GM21367 (cell line): ENCODE measurements around the gene SLC11A2.
"Not testable (repeated sequence)": the region's sequence is repeated elsewhere in the genome, so short reads cannot be mapped to it uniquely, and the experiment has no call there.

Experiments used
- ATAC-seq: cut with Tn5 transposase; IDR thresholded peaks from one replicate; pipeline ENCODE4 v1.9.1; 2021; ENCODE audit not compliant: unreplicated experiment

SLC11A2 gene

GRCh38 chr12:50951112-50951511 lies 75.1 kb downstream of the SLC11A2 start:
- no peak for ATAC-seq

GRCh38 chr12:50949801-50950302 lies 76.3 kb downstream of the SLC11A2 start:
- no peak for ATAC-seq

GRCh38 chr12:50948798-50949197 lies 77.4 kb downstream of the SLC11A2 start:
- no peak for ATAC-seq

- no peak for ATAC-seq
These were observed 78.1 kb downstream of the SLC11A2 start for GRCh38 chr12:50947933-50948626.

DNA sequence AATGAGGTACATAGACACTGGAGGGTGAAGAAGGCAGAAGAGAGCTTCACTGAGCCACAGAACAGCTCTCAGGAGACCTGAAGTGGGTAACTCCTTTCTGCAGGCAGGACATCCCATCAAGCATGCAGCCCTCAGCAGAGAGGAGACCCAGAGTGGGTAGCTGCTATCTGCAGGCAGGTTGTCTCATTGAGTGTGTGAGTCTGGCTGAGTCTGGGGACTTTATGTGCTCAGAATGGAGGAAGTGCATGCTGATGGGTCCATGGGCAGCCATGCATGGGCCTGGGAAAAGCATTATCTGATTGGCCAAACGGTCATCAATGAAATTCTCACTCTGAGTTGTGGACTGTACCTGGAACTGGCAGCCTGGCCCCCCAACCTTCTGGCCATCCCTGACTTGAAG lies 88.5 kb downstream of the SLC11A2 start:
- ATAC-seq: no peak

DNA sequence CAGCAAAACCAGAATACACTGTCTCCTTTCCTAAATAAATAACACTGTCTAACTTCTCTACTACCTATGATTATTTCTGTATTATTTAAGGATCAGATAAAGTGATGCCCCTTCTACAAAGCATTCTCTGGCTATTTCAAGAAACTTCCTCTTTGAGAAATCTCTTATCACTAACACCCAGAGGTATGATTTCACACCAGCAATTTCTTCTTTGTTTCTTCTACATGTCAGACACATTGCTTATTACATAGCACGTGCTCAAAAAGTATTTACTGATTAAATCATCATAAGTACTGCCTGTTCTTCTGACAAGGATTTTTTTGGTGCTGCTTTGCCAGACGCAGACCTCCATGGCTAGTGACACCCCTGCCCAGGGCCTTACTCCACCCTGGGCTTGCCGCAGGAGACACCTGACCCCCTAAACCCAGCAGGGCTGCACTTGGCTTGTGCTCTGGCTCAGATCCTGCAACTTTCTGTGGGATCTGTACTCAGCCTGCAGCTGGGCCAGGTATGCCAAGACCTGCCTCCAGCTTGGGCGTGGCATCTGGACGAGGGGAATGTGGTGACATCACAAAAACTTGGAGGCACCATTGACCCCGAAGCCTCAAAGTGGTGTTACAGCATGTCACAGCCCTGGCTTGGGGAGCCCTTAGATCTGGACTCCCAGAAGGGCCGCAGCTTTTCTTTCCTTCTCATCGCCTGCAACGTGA lies 89.2 kb downstream of the SLC11A2 start:
- no peak for ATAC-seq

DNA sequence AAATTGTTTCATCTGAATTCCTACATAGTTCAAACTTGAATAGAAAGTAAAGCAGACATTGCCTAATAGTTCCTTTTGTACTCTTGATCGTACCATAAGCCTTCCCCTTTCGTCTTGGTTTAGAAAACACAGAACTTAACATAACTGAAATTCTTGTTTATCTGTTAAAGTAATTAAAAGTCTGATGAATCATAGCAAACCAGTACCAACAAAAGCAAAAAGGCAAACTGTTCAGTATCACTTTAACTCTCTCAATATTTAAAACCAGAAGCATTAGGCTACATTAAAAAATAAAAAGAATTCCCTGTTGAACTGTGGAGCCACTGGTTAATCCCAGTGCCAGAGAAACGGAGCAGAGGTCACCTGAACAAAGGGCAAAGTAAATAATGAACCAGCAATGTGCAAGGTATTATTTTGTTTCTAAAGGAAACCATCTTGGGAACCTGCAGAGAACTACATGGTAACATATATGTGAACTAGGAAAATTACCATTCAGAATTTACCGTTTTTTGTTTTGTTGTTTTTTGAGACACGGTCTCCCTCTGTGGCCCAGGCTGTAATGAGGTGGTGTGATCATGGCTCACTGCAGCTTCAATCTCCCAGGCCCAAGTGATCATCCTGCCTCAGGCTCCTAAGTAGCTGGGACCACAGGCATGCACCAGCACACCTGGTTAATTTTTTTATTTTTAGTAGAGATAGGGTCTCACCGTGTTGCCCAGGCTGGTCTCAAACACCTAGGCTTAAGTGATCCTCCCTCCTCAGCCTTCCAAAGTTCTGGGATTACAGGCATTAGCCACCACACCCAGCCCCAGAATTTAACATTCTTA lies 91.0 kb downstream of the SLC11A2 start:
- ATAC-seq: no peak

DNA sequence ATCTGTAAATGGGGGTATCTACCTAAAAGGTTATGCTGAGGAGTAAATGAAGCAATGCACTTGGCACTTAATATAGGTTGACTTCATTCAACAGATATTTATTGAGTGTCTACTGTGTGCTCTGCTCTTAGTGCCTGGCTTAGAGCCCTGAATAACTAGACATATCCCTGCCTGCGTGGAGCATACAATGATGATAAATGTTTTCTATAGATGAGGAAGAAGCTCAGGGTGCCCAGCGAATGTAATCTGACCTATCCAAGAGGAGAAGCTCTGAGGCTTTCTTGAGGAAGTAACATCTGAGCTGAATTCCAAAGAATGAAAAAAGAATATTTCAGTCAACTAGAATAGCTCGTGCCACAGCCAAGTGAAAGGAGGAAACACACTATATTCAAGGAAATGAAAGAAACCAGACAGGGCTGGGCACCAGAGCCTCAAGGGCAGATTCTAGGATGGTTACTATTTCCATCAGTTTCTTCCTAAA lies 91.8 kb downstream of the SLC11A2 start:
- ATAC-seq: no peak

- no peak for ATAC-seq
These were observed 92.6 kb downstream of the SLC11A2 start for GRCh38 chr12:50933459-50934124.

DNA sequence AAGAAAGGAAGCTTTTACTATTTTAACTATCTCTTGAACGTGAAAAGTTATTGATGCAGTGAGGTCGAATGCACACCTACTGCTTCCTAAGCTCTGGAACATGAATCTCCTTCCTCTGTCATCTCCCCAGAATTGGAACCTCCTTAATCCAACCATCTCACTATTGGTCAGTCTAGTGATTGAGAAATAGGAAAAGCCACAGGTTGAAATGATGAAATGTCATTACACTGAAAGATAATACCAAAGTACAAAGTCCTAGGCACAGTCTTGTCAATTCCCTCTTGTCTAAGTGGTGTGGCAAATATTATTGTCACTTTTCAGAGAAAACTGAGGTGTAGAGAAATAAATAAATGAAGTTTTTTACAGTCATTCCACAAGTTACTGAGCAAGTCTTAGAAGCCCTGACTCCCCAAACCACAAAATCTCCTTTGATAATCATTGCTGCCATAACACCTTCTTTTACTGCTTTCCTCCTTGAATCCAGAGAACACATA lies 93.3 kb downstream of the SLC11A2 start:
- ATAC-seq: no peak

DNA sequence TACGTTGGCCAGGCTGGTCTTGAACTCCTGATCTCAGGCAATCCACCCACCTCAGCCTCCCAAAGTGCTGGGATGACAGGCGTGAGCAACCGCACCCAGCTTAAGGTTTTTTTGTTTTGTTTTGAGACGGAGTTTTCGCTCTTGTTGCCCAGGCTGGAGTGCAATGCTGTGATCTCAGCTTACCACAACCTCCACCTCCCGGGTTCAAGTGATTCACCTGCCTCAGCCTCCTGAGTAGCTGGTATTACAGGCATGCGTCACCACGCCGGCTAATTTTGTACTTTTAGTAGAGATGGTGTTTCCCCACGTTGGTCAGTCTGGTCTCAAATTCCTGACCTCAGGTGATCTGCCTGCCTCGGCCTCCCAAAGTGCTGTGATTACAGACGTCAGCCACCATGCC lies 95.7 kb downstream of the SLC11A2 start:
- not testable (repeated sequence) for ATAC-seq

GRCh38 chr12:50929831-50930230 lies 96.4 kb downstream of the SLC11A2 start:
- ATAC-seq: no peak
